HT1080 (cell line): ENCODE data around the gene BDKRB2. TPM values are rescaled to one million over a fixed set of nuclear protein-coding genes. Genes with fewer than 3 reads are reported as not detected.
A peak's percentile ranks its signal among the peaks of the same experiment; 100 is the strongest.

Experiments
- DNase-seq: peaks from one replicate; pipeline ENCODE4 v3.0.0-alpha.2; 2015; ENCODE audit warnings: low read depth
- total RNA-seq: library from RNA; depleted of rRNA; stranded (reverse); fragments of >200 nt; shearing (Covaris generic); gene quantifications from 2 replicates; pipeline ENCODE4 v1.2.3, GENCODE V29; 2014

The BDKRB2 gene
- total RNA-seq, 1 experiment from 2014 or later, result 0.03 TPM

- DNase-seq, result no peak
Measured at GRCh38 chr14:96250485-96250884, 45.8 kb downstream of the BDKRB2 start.

- DNase-seq, result no peak
Measured at GRCh38 chr14:96251656-96252155, 47.1 kb downstream of the BDKRB2 start.

GRCh38 chr14:96252323-96252998 is 47.8 kb downstream of the BDKRB2 start:
- DNase-seq, result no peak

- peak; percentile 85 for DNase-seq
Measured at GRCh38 chr14:96252999-96253539, 48.4 kb downstream of the BDKRB2 start.

GRCh38 chr14:96254687-96255086 is 50.0 kb downstream of the BDKRB2 start:
- DNase-seq, result no peak

GRCh38 chr14:96255501-96256366 is 51.1 kb downstream of the BDKRB2 start, which contains the start of gene BDKRB1:
TSS of gene BDKRB1 (plus strand) at chr14:96256210. CDS start at chr14:96263683, 7,473 bp downstream.
- peak; percentile 59 for DNase-seq

GRCh38 chr14:96256407-96256806 is 51.8 kb downstream of the BDKRB2 start:
- no peak for DNase-seq

GRCh38 chr14:96257056-96257455 is 52.4 kb downstream of the BDKRB2 start:
- DNase-seq, result no peak

- DNase-seq, result no peak
Measured at GRCh38 chr14:96257900-96258299, 53.3 kb downstream of the BDKRB2 start.

- no peak for DNase-seq
Measured at GRCh38 chr14:96260341-96260821, 55.7 kb downstream of the BDKRB2 start.

- no peak for DNase-seq
Measured at GRCh38 chr14:96261053-96261452, 56.4 kb downstream of the BDKRB2 start.

- no peak for DNase-seq
Measured at GRCh38 chr14:96261772-96262655, 57.4 kb downstream of the BDKRB2 start.

GRCh38 chr14:96263347-96264199 is 58.9 kb downstream of the BDKRB2 start:
- DNase-seq, result no peak

GRCh38 chr14:96264200-96264553 is 59.5 kb downstream of the BDKRB2 start:
- DNase-seq, result no peak

GRCh38 chr14:96264853-96265252 is 60.2 kb downstream of the BDKRB2 start:
- DNase-seq, result peak; percentile 37

GRCh38 chr14:96265383-96266095 is 60.9 kb downstream of the BDKRB2 start:
- no peak for DNase-seq

- DNase-seq, result no peak
Measured at GRCh38 chr14:96267336-96267735, 62.7 kb downstream of the BDKRB2 start.

- peak; percentile 58 for DNase-seq
Measured at GRCh38 chr14:96267916-96268315, 63.3 kb downstream of the BDKRB2 start.
